Neural progenitor cell (in vitro differentiated cells): ENCODE results near the gene SPOCK1.

Source experiments
- EZH2 ChIP-seq: fragments of 200-600 bp; sonication (generic); IDR thresholded peaks from 2 replicates; pipeline ENCODE4 v1.6.1; 2017; ENCODE audit warnings: antibody characterized with exemption, mild to moderate bottlenecking, moderate library complexity
- EZH2phosphoT487 ChIP-seq: fragments of 200-600 bp; sonication (generic); IDR thresholded peaks from 2 replicates; pipeline ENCODE4 v1.6.1; 2017; ENCODE audit warnings: antibody characterized with exemption
- TF ChIP-seq, protein P1 (sequence below): fragments of 200-600 bp; sonication (generic); IDR thresholded peaks from 2 replicates; pipeline ENCODE4 v1.5.1; 2017; ENCODE audit warnings: antibody characterized with exemption, mild to moderate bottlenecking

GRCh38 chr5:137136991-137137632 lies 362.0 kb downstream of the SPOCK1 start:
- TF ChIP-seq, protein P1, sequence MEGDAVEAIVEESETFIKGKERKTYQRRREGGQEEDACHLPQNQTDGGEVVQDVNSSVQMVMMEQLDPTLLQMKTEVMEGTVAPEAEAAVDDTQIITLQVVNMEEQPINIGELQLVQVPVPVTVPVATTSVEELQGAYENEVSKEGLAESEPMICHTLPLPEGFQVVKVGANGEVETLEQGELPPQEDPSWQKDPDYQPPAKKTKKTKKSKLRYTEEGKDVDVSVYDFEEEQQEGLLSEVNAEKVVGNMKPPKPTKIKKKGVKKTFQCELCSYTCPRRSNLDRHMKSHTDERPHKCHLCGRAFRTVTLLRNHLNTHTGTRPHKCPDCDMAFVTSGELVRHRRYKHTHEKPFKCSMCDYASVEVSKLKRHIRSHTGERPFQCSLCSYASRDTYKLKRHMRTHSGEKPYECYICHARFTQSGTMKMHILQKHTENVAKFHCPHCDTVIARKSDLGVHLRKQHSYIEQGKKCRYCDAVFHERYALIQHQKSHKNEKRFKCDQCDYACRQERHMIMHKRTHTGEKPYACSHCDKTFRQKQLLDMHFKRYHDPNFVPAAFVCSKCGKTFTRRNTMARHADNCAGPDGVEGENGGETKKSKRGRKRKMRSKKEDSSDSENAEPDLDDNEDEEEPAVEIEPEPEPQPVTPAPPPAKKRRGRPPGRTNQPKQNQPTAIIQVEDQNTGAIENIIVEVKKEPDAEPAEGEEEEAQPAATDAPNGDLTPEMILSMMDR = no peak
- no peak for TF ChIP-seq EZH2
- TF ChIP-seq EZH2phosphoT487 = no peak
